Hematopoietic multipotent progenitor cell treated with erythropoietin and hydrocortisone succinate and interleukin-3 and kit ligand, for 8 days (in vitro differentiated cells): ENCODE data around the gene SETD2.

Source experiments
- DNase-seq: peaks from one replicate; pipeline ENCODE4 v3.0.0-alpha.2; 2015

The SETD2 gene

GRCh38 chr3:47007001-47007400 is 156.9 kb downstream of the SETD2 start:
- DNase-seq, result no peak

- DNase-seq, result no peak
Observed at GRCh38 chr3:47006145-47006651, 157.7 kb downstream of the SETD2 start.

- no peak for DNase-seq
Observed at GRCh38 chr3:47005212-47006144, 158.4 kb downstream of the SETD2 start.

GRCh38 chr3:47004369-47005211 is 159.3 kb downstream of the SETD2 start:
- no peak for DNase-seq

GRCh38 chr3:47003461-47004368 is 160.2 kb downstream of the SETD2 start:
- DNase-seq, result no peak

- no peak for DNase-seq
Observed at GRCh38 chr3:47003056-47003410, 160.9 kb downstream of the SETD2 start.

- DNase-seq, result no peak
Observed at GRCh38 chr3:47002171-47003055, 161.5 kb downstream of the SETD2 start.

- no peak for DNase-seq
Observed at GRCh38 chr3:47001731-47002170, 162.2 kb downstream of the SETD2 start.

- no peak for DNase-seq
Observed at GRCh38 chr3:47000922-47001730, 162.8 kb downstream of the SETD2 start.

- no peak for DNase-seq
Observed at GRCh38 chr3:47000198-47000815, 163.6 kb downstream of the SETD2 start.

- no peak for DNase-seq
Observed at GRCh38 chr3:46999516-47000197, 164.3 kb downstream of the SETD2 start.

- DNase-seq, result no peak
Observed at GRCh38 chr3:46998852-46999515, 164.9 kb downstream of the SETD2 start.

GRCh38 chr3:46998121-46998851 is 165.6 kb downstream of the SETD2 start:
- peak; percentile 63 for DNase-seq

- no peak for DNase-seq
Observed at GRCh38 chr3:46997453-46998091, 166.3 kb downstream of the SETD2 start.

GRCh38 chr3:46996689-46997452 is 167.0 kb downstream of the SETD2 start:
- no peak for DNase-seq

- no peak for DNase-seq
Observed at GRCh38 chr3:46995901-46996562, 167.9 kb downstream of the SETD2 start.
